PFSK-1 (cell line): ENCODE measurements around the gene NTM.

Experiments used
- POLR2AphosphoS5 ChIP-seq: IDR thresholded peaks from 2 replicates; pipeline ENCODE4 v1.6.1; 2012; ENCODE audit warnings: low read depth, mild to moderate bottlenecking, control low read depth, low read length, moderate library complexity
- TAF1 ChIP-seq: IDR thresholded peaks from 2 replicates; pipeline ENCODE4 v1.6.1; 2012; ENCODE audit warnings: low read length, control low read depth, borderline replicate concordance; ENCODE audit not compliant: insufficient read depth

DNA sequence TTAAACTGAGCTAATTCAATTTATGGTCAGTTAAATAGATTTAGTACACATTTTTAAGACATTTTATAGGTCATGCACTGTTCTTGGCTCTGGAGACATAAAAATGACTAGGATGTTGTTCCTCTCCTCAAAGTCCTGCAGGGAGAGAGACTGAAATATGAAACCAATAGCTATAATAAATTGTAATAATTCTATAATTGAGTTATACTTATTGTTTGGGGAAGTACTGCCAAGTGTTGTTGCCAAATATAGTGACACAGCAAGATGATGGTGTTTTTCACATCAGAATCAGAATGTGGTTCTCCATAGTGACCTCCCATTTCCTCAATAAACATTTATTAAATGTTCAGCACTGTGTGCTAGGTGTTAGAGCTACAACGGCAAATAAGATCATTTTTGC lies 470.6 kb downstream of the NTM start:
- TF ChIP-seq POLR2AphosphoS5 (no peak), TAF1 (no peak)
